Measurements from ENCODE around the gene ZNF281.

DNA sequence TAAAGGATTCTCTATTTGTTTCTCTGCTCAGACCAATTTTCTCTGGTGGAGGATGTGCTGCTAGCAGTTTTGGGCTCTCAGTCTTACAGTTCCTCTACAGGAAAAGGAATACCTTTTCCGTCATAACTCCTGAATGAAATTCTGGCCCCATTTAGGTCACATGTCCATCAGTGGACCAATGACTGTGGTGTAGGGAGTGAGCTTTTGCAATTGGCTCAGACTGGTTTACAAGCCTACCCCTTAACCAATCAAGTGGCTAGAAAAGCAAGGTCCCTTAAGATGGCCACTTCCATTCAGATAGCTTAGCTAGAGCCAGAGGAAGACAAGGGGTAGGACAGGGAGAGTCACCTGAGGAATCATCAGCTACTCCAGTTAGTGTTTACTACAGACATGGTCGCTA is 16.4 kb upstream of the ZNF281 start:
- TF ChIP-seq RBFOX2 (IDR thresholded peaks at IDR 0.05; ENCODE audit: low read depth, low read length) (no peak), EZH2 (IDR thresholded peaks at IDR 0.05; ENCODE audit: borderline replicate concordance, low read depth, low read length) (no peak), REST (IDR thresholded peaks at IDR 0.05; ENCODE audit: borderline replicate concordance) (no peak), REST (CRISPR knock-in tag; IDR thresholded peaks at IDR 0.05; ENCODE audit: low read depth) (no peak), SIRT6 (IDR thresholded peaks at IDR 0.05; ENCODE audit: low read depth, low read length) (no peak)
- TF ChIP-seq, protein P1, sequence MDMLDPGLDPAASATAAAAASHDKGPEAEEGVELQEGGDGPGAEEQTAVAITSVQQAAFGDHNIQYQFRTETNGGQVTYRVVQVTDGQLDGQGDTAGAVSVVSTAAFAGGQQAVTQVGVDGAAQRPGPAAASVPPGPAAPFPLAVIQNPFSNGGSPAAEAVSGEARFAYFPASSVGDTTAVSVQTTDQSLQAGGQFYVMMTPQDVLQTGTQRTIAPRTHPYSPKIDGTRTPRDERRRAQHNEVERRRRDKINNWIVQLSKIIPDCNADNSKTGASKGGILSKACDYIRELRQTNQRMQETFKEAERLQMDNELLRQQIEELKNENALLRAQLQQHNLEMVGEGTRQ (CRISPR knock-in tag; IDR thresholded peaks at IDR 0.05): peak; percentile 67

All from K562 (cell line).